Muscle of arm (tissue), 12 donors: Measurements from ENCODE around the gene TNIK. TPM values are rescaled to one million over a fixed set of nuclear protein-coding genes. Genes with fewer than 3 reads are reported as not detected.
"Not testable (repeated sequence)": the region's sequence is repeated elsewhere in the genome, so short reads cannot be mapped to it uniquely, and the experiment has no call there.

Source experiments
- DNase-seq: peaks from one replicate; pipeline ENCODE4 v3.0.0-alpha.2; 2013
- polyA plus RNA-seq, 12 donors: library from polyadenylated mRNA; unstranded; fragments of 120-200 nt; gene quantifications; one replicate each; pipeline ENCODE4 v1.2.1, GENCODE V29; 2013; ENCODE audit not compliant: insufficient read length in 12 of 12

TNIK gene
- polyA plus RNA-seq, 12 donors, result 24.3 to 57.4 (median 42.7) TPM; not detected in 1

DNA sequence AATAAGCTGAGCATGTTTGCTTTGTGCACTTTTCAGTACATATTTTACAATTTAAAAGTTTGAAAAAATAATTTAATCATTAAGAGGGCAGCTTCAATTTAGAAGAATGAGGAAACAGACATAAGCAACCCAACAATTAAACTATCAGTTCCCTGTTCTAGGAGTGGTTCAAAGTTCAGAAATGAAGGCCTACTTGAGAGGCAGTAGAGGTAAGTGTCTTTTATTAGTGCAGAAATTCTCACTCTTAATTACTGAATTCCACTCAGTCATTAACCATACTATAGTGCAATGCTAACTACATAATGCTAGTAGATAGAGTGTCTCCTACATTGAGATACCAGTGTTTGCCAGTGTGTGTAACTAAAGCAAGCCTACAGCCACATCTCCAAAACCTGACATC, 73.1 kb downstream of the TNIK start:
- DNase-seq, result no peak

DNA sequence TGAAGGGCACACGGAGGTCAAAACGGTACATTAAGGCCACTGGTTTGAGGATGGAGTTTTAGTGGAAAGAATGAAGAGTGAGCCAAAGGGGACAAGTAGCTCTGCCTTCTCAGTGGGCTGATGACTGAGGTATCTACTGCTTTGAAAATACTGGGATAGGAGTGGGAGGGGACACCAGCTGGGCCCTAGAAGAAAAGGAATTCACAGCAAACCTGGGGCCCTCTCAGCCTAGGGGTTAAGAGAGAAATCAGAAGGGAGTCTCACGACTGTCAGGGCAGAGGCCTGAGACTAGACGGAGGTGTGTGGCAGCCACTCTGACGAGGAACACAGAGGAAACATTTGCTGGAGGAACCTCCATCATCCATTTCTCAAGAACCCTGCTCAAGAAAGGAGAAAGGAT, 75.1 kb downstream of the TNIK start:
- DNase-seq, result no peak

DNA sequence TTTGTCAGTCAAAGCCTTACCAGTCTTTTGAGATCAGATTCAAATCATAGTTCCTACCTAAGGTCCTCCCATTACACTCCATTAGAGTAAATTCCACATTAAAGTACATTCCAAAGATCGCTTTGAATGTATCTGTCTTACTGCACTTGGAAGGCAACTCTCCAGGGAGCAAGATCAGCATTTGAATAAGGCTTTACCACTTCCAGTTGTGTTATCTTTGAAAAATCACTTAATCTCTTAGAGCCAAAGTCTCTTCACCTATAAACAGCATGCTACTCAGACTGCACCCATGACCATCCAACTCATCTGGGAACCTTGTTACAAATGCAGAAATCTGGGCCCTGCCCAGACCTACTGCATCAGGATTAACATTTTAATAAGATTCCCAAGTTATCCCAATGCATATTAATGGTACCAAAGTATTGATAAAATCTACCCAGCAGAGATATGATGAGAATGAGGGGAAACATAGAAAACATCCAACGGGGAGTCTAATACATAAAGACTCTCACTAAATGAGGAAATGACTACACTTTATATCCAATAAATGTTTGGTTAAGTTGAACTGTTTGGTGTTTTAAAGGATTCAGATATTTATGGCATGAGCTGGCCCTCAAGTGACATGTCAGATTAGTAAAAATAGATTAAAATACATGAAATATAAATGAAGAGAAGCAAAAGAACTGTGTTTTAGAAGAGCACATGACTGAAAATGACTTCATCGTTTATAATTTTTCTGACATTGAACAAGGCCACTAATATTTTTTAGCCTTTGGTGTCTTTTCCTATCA, 75.9 kb downstream of the TNIK start:
- DNase-seq, result no peak

DNA sequence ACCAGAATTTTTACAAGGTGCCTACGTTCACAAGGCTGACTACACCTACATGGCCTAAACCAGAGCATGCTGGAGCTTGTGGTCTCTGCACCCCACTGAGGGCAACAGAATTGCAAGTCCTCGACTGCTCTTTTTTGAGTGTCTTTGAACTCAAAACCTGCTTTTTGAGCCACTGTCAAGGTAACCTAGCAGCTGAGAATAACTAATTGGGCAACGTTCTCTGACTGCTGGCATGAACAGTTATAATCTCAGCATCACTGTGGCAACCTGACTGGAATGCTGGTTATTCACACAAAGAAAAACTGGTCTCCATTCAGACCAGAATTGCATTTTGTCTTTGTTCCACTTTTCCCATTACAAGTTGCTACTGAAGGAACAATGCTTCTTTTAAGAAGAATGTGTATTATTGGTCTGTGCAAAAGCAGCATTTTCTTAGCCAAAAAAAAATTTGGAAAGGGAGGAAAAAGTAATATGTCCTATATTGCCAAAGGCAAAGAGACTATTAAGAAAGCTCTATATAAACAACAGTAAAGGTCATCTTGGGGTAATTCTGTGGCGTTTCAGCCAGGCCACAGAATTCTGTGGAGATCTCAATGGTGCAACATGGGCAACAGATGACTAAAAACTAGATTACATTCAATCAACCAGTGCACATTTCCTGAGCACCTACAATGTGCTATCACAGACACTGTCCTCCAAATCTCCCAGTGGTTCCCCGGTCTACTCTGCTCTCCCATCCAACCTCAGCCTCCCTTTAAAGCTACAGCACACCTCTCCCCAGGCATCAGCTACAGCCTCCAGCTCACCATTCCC, 76.8 kb downstream of the TNIK start:
- no peak for DNase-seq

DNA sequence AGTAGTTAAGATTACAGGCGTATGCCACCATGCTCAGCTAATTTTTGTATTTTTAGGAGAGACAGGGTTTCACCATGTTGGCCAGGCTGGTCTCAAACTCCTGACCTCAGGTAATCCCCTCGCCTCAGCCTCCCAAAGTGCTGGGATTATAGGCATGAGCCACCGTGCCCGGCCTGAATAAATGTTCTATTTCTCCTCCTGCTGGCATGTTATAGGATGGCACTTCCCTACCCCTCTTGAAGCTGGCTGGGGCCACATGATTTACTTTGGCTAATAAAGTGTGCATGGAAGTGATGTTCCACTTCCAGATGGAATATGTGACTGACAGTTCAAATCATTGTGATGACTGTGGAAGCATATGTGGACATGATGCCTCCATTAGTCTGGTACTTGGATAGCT, 77.9 kb downstream of the TNIK start:
- DNase-seq, result not testable (repeated sequence)

DNA sequence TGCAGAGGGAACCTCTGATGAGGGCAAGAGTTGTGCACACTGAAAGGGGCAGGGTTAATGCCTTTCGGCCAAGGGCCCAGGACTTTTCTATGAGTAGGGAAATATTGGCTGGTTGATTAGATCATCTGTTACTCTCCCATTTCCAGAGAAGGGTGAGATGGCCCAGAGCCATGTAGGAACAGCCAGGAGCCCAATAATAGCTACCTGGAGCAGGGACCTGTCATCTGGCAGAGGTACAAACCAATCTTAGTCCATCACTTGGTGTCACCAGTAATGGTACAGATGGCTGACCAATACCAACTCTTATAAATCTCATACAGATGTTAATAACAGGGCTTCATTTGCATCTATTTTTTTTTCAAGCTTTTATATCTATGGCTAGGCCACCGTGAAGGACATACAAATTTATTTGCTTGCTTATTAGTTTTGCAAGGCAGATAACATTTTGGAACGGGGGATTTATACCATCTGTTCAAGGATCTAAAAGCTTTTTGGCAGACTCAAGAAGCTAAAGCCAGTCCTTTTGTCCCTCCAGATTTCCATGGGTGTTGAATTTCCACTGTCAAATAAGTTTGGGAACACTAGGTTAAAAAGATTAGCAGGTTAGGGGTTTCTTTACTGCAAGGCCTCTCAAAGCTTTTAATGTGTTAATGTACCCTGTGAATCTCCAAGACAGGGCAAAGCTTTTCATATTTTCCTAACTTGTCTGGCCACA, 79.3 kb downstream of the TNIK start:
- no peak for DNase-seq

DNA sequence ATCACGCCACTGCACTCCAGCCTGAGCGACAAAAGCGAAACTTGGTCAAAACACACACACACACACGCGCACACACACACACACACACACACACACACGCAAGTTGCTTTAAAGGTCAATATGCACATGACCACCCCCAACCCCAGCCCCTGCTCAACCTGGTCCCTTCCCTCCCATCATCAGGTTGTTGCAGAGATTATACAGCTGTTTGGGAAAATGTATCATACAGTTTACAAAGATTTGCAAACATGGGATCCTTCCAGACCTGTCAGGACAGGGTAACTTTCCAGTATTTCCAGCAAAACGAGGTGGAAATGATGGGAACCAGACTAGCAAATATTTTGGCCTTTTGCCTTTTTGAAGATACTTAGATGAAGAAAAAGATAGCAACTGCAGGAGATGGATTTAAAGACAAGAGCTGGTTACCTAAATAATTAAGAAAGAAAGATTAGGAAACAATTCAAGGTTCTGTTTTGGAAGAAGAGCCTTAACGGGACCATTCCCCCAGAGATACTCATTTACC, 80.2 kb downstream of the TNIK start:
- no peak for DNase-seq

DNA sequence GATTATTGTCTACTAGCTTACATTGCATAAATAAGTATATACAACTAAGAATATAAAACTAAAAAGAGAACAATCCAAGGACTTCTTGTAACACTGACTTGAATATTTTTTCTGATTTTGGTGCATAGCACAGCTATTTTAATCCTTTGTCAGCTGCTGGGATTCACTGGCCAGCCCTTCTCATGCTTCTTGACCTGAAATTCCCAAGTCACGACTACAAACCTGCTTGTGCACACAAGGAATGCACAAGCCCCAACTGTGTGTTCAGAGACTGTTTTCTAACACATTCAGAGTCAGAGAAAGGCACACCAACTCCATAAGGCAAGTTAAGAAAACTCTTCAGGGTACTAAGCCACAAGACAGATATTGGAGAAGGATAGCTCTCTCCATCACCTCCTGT, 80.9 kb downstream of the TNIK start:
- no peak for DNase-seq

DNA sequence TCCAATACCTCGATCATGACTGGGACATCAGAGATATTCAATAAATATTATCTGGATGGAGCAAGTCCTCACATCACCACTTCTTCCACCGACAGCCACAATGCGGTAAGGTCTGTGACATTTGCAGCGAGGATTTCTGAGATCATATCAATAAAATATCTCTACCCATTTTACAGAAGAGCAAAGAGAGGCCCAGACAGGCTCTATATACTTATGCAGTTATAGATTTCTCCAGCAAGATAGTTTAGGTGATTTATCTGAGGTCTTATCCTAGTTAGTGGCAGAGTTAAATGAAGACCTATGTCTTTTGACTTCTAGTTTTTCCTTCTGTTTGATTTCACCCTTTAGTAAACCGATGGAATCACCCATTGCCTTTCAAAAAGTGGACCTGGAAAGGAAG, 81.6 kb downstream of the TNIK start:
- no peak for DNase-seq

DNA sequence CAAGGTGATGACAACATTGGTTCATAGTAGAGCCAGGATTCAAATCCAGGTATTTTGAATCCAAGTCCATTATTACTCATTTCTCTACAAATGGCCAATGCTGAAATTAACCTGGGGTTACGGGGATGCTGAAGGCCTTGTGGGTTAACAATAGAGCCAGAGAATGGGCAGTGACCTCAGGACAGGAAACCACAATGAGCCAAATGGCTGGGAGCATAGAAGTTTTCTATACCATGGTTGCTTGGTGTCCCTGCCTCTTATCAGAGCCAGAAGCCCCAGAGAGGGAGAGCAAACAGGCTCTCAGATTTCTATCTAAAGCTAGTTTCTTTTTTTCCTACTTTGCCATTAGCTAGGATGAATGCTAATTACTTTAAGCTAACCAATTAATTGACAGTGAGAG, 82.3 kb downstream of the TNIK start:
- no peak for DNase-seq

DNA sequence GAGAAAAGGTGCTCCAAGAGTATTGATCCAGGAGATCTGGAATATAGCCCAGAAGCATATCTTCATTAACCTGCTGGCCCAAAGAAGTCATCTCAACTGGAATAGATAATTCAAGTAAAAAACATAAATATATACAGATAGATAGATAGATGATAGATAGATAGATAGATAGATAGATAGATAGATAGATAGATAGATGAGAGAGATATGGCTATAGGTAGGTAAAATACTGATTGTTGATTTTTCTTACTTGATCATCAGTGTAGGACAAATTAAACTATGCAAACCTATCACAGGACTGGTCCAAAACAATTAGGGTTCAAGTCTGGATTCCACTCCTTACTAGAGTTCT, 83.6 kb downstream of the TNIK start:
- no peak for DNase-seq

DNA sequence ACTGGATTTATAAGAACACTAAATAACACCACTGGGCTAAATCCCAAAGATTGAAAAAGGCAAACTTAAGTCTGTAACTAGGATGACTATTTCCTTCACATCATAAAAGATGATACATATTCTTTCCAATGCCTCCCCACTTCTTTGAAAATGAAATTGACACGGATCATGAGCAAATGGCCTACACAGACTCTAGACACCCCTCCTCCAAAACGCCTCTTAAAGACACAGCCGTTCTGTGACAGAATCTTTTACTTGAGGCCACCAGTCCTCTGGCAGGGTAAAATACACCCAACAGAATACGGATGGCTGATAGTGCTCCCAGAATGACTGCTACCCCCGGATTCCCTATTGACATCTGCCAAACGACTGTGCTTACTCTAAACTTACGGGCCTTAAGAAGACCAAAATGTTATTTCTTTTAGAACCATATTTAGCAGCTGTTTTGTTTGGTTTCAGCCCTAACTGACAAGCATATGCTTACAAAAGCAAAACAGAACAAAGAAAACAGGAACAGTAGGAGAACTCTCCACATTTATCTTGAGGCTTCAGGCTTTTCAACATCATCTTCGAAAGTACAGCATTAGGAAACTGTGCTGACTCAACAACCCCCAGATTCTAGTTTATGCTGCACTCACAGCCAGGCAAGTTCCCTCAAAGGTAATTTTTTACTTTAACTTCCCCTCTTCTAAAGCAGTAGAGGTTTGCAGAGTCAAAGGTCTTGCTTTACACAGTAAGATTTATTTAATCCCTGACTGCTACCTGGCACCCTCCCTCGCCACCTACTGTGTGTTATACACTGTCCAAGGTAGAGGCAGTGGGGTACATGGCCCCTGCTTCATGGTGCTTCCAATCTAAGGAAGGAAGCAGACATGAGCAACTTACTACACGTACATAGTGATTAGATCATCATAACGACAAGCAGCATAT, 84.3 kb downstream of the TNIK start:
- DNase-seq, result no peak

DNA sequence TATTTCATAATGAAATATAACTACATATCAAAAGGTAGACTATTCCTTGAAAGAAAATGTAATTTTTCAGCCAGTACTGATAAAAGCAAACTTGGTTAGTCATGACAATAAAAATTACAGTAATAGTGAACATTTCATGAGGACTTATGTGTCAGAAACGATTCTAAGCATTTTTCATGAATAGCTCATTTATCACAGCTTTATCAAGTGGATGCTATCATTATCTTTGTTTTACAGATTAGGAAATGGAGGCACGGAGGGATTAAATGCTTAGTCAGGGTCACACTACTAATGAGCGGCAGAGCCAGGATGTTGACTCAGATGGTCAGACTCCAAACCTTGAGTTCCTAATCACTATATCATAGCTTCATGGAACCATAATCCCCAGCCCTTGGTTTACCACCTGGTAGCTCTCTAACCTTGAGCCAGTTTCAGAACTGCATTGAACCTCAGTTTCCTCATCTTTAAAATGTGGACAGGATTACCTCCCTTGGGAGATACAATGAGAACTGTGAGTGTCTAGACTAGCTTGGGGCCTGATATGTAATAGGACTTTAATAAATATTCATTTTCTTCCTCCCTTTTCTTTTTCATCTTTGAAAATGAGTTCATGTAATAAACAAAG, 85.4 kb downstream of the TNIK start:
- no peak for DNase-seq

DNA sequence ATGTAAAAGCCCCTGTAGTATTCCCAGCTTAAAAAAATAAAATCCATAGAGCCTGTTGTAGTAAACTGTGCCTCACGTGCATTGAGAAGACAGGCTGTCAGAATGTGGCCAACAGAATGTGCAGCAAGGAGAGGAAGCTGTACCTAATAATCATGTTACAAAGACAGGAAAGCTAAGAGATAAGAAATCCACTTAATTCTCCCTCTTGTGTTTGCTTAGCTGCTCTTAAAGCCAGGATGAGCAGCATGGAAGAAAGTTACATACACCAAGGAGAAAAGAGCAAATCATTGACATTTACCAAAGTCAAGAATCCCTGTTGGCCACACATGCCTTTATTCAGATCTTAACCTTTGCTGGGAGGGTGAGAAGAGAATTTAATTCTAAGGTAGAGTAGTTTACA, 85.9 kb downstream of the TNIK start:
- DNase-seq, result no peak

DNA sequence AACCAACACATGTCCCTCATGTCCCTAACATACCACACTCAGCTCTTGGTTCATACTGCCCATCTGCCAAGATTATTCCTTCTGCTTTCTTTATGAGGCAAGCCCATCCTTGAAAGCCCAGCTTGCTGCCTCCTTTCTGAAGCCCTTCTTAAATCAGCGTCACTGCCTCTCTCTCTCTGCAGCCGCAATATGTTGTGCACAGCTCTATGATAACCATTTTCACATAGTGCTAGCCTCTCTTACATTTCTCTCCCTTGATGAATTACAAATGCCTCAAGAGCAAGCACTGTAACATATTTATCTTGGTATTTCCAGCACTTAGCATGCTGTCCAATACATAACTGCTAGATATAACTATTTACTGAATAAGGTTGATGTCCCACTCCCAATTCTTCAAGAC, 86.5 kb downstream of the TNIK start:
- DNase-seq, result no peak

DNA sequence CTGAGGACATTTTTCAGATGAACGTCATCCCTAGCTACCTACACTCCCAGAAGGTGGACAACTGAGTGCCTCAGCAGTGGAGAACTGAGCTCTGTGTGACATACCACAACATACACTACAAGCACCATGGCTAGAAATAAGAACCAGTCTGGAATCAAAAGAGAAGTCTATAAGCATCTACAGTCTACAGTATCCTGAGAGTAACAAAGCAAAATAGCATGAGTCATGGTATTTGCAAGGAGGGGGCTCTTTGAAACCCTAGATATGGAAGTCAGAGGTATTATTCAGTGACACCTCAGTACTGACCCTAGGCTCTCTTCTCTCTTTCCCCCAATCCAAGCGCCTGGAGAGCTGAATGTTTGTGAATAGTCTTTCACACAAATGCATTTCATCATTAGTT, 87.5 kb downstream of the TNIK start:
- DNase-seq, result no peak

DNA sequence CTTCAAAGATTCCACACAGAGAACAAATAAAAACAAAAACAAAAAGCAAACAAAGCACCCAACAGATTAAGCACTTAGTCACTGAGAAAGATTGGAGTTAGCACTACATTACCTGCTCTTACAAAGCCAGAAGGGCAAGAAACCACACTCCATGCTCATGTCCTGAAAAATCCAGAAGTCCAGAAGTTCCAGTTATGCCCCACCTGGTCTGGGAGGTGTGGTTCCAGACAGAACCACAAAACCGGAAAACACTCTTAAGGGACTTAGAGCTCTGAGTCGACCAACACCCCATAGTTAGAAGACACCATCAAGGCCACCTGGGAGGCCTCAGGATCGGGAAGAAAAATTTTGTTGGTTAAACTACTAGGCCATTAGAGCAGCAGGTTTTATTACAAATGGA, 88.9 kb downstream of the TNIK start:
- no peak for DNase-seq

DNA sequence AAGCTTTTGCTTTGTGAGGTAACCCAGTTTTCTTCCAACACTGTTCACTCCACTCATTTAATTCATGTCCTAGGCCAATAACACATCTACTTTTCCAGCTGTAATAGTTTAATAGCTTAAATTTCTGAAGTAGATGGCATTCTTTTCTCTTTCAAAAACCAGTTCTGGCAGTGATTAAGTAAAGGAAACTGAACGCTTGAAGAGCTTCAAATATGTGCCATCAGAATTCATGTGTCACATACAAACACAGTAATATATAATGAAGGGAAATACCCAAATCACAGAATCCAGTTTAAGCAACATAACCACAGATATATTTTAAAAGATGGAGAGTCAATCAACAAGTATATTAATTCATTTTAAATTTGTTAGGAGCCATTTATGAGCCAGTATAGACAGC, 91.0 kb downstream of the TNIK start:
- DNase-seq, result no peak

DNA sequence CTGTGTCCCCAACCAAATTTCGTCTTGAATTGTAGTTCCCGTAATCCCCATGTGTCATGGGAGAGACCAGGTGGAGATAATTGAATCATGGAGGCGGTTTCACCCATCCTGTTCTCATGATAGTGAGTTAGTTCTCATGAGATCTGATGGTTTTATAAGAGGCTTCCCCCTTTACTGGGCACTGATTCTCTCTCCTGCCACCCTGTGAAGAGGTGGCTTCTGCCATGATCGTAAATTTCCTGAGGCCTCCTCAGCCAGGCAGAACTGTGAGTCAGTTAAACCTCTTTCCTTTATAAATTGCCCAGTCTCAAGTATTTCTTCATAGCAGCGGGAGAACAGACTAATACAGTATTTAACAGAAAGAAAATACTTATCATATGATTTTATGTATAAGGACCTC, 93.5 kb downstream of the TNIK start:
- not testable (repeated sequence) for DNase-seq

DNA sequence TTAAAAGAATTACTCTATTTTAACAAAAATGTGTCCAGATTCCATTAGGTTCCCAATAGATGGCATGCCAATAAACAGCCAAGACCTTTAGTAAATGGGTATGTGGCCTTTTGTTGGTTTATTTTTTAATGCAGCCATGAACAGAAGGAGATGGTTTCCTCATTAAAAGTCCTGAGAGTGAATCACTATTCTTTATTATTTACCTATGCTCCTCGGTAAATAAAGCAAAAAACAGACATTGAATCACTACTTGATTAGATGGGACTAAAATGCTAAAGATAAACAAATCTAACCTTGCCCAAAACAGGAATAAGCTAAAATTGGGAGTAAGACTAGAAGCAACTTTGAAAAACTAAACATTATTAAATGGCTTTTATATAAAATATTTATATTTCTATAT, 94.2 kb downstream of the TNIK start:
- DNase-seq, result no peak

DNA sequence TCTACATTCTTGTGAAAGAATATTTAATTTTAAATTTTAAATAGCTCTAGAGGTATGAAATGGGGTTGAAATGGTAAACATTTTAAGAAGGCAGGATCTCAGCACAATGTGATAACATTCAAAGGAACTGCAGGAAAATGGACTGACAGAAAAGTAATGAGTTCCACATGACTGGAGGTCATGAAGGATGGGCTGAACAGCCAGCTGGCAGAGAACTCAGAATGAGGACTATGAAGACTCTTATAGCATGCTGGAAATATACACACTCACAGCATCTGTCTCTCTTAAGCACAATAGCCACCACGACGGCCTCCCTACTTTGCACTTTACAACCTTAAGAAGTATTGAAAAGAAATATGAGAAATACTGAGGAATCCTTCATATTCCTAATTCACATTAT, 94.7 kb downstream of the TNIK start:
- DNase-seq, result peak; percentile 77
